Ovary (tissue), 9 donors: Measurements from ENCODE around the gene DIDO1. TPM values are rescaled to one million over a fixed set of nuclear protein-coding genes. Genes with fewer than 3 reads are reported as not detected.

Source experiments
- DNase-seq, 5 donors: peaks; one replicate each; pipeline ENCODE4 v3.0.0-alpha.2; 2019 to 2020
- H3K27ac ChIP-seq, 2 donors: fragments of 200-600 bp; one replicate each; pipeline versions ENCODE4 v1.5.1 to v1.8.0; 2019 to 2022
- H3K27me3 ChIP-seq: fragments of 200-600 bp; one replicate; pipeline ENCODE4 v1.8.0; 2022
- H3K36me3 ChIP-seq: fragments of 200-600 bp; sonication (generic); one replicate; pipeline ENCODE4 v1.5.1; 2019
- H3K4me1 ChIP-seq: one replicate; pipeline ENCODE4 v1.8.1; 2013; ENCODE audit warnings: mild to moderate bottlenecking, moderate library complexity; ENCODE audit not compliant: insufficient read depth
- H3K4me3 ChIP-seq: fragments of 200-600 bp; sonication (generic); one replicate; pipeline ENCODE4 v1.5.1; 2017
- H3K9me3 ChIP-seq, 2 donors: fragments of 200-600 bp in 1 of 2; sonication (generic) in 1 of 2; one replicate each; pipeline versions ENCODE4 v1.5.1 to v1.8.1; 2013 to 2019; ENCODE audit warnings: mild to moderate bottlenecking in 1 of 2, moderate library complexity in 1 of 2
- EP300 ChIP-seq: sonication (generic); formaldehyde crosslinking; IDR thresholded peaks from one replicate; pipeline ENCODE4 v1.6.1; 2017; ENCODE audit warnings: antibody characterized with exemption
- POLR2A ChIP-seq: fragments of 450-650 bp; IDR thresholded peaks from one replicate; pipeline ENCODE4 v1.6.1; 2017; ENCODE audit warnings: antibody characterized with exemption, mild to moderate bottlenecking, moderate library complexity
- WGBS, 3 donors: extraction: QIAGEN DNeasy Blood & Tissue Kit in 1 of 3; methylation state at CpG; one replicate each; pipeline versions ENCODE4 v1.1.5 to v1.1.7; 2013 to 2017; 5-methylcytosine and 5-hydroxymethylcytosine counted together
- intact Hi-C, 4 donors: fragments of 100-400 bp; cut with DNase I; formaldehyde crosslinking; loops; one replicate each; pipeline versions ENCODE4 v1.11.0 to v1.15.1; 2022 to 2023
- polyA plus RNA-seq, 2 donors: library from polyadenylated mRNA; stranded (reverse); fragments of 200-250 nt in 1 of 2; fragments of 350-450 nt in 1 of 2; fragmentation: Illumina TruSeq in 1 of 2; extraction: RNeasy Lipid Tissue Mini Kit (QIAGEN cat#74804) in 1 of 2; gene quantifications; one replicate each; pipeline ENCODE4 v1.2.3, GENCODE V29; 2013 to 2014
- total RNA-seq, 7 donors: library from RNA; depleted of rRNA in 2 of 7; stranded (reverse); fragments of >200 nt in 2 of 7; fragmentation: NEBNext Ultra II Directional in 3 of 7; extraction: Animal tissue kit (Norgen Biotek cat#: 25700) in 3 of 7; gene quantifications; one replicate each; pipeline versions ENCODE4 v1.1.0 to v1.2.4, GENCODE V29; 2016 to 2023
- TF ChIP-seq, protein P1 (sequence below), 3 donors: fragments of 450-650 bp in 2 of 3; fragments of 200-600 bp in 1 of 3; IDR thresholded peaks; one replicate each; pipeline versions ENCODE4 v1.5.1 to v1.8.0; 2016 to 2022; ENCODE audit warnings: antibody characterized with exemption in 3 of 3, mild to moderate bottlenecking in 1 of 3
- donor health status: DM: no; HTN: no; CAD: no; lungs with moderate emphysema.
- donor health status: DM: no; HTN: no; CAD: no.
- donor health status: Bipolar disorder and iron deficiency.
- donor health status: DM: yes; HTN: yes; CAD: no.
- donor health status: DM: no; HTN: no; CAD: no.
- donor health status: DM: yes; HTN: yes; CAD: no.

DIDO1 gene
- total and polyA plus RNA-seq, 9 donors = 42.9 to 82.2 (median 56.2) TPM

DNA sequence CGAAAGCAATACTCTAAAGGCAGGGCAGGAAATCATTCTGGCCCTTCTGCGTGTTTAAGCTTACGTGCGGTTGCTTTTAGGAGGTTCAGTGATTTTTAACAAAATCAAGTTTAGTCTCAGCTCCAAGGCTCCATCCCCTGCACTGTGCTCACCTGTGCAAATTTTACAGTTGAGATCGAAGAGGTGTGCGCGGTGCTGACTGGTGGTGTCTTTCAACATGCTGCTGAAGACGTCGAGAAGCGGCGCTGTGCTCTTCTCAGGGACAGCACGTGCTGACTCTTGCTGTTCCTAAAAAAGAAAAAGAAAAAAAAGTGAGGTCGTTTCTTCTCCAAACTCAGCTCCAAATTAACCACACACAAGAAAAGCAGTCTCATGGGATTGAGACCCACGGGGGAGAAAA, 32.0 kb downstream of the DIDO1 start:
- Histone ChIP-seq H3K27me3 (no peaks in the 10 kb centered on the region), H3K4me1 (no peaks in the 10 kb centered on the region), H3K36me3 (no peaks in the 10 kb centered on the region), H3K9me3 (no peaks in the 10 kb centered on the region), H3K4me3 (no peak overlapping the region), H3K27ac (no peak overlapping the region)
- WGBS, 3 donors = 89 to 92% (median 89%) methylated on average over 14 of the region's 14 CpGs
- no peak for DNase-seq
- intact Hi-C loops = no loop called here
- TF ChIP-seq, protein P1, sequence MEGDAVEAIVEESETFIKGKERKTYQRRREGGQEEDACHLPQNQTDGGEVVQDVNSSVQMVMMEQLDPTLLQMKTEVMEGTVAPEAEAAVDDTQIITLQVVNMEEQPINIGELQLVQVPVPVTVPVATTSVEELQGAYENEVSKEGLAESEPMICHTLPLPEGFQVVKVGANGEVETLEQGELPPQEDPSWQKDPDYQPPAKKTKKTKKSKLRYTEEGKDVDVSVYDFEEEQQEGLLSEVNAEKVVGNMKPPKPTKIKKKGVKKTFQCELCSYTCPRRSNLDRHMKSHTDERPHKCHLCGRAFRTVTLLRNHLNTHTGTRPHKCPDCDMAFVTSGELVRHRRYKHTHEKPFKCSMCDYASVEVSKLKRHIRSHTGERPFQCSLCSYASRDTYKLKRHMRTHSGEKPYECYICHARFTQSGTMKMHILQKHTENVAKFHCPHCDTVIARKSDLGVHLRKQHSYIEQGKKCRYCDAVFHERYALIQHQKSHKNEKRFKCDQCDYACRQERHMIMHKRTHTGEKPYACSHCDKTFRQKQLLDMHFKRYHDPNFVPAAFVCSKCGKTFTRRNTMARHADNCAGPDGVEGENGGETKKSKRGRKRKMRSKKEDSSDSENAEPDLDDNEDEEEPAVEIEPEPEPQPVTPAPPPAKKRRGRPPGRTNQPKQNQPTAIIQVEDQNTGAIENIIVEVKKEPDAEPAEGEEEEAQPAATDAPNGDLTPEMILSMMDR (IDR thresholded peaks at IDR 0.05) = no peak
- TF ChIP-seq POLR2A (no peak), EP300 (no peak)

DNA sequence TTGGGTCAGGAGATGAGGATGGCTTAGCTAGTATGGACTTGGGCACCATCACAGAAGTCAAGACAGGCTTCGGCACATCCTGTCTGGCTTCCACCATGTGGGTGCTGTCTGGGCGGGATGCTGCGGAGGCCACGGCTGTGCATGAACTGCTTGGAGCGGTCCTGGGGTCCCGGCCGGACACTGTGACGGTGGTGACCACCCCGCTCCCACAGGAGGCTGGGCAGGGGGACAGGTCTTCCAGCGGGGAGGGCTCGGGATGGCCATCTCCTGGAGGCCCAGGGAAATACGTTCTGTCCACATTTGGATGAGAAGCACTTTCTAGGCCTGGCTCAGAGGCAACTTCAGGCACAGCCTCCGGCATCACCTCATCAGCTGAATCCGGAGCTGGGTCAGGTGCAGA, 32.6 kb downstream of the DIDO1 start:
- Histone ChIP-seq H3K27ac (no peak overlapping the region), H3K36me3 (no peaks in the 10 kb centered on the region), H3K4me3 (no peak overlapping the region), H3K27me3 (no peaks in the 10 kb centered on the region), H3K9me3 (no peaks in the 10 kb centered on the region), H3K4me1 (no peaks in the 10 kb centered on the region)
- no peak for DNase-seq
- intact Hi-C loops = no loop called here
- WGBS, 3 donors = 88 to 93% (median 91%) methylated on average over 14 of the region's 14 CpGs
- TF ChIP-seq, protein P1 (IDR thresholded peaks at IDR 0.05) = no peak
- no peak for TF ChIP-seq EP300
- no peak for TF ChIP-seq POLR2A

DNA sequence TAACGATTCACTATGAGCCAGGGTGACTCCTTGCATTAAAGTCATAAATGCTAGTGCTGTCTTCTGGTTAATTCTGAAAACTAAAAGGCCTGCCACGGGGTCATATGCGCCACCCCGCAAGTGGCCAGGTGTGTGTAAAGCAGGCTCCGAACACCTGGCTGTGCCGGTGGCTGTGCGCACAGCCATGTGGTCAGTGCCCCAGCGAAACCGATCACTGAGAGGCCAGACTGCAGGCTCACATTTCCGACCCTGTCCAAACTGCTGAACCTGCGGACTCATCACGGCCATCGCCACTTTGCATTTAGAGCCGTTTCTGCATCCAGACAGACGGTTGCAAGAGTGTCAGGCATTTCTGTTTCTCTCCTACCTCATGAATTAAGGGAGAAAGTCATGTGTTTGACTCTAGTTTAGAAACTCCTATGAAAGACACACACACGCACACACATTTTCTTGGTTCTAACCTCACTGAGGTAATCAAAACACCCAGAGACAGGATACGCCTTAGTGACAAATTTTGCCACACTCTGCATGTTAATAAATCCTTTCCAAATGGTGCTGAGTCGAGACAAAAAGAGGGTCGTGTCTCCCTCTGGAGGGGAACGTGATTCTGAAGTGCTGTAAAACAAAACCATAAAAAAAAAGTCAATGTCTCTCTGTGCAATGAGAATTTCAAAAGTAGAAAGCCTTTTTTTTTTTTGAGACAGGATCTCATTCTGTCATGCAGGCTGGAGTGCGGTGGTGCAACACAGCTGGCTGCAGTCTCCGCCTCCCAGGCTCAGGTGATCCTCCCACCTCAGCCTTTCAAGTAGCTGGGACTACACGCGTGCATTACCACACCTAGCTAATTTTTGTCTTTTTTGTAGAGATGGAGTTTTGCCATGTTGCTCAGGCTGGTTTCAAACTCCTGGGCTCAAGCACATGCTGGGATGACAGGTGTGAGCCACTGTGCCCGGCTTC, 33.7 kb downstream of the DIDO1 start:
- intact Hi-C loops = no loop called here
- Histone ChIP-seq H3K9me3 (no peaks in the 10 kb centered on the region), H3K4me1 (no peaks in the 10 kb centered on the region), H3K27me3 (no peaks in the 10 kb centered on the region), H3K27ac (no peak overlapping the region), H3K36me3 (no peaks in the 10 kb centered on the region), H3K4me3 (no peak overlapping the region)
- TF ChIP-seq POLR2A = no peak
- TF ChIP-seq EP300 = no peak
- TF ChIP-seq, protein P1 (IDR thresholded peaks at IDR 0.05) = no peak
- DNase-seq = no peak
- WGBS, 3 donors = 86 to 87% (median 86%) methylated on average over 25 of the region's 25 CpGs

DNA sequence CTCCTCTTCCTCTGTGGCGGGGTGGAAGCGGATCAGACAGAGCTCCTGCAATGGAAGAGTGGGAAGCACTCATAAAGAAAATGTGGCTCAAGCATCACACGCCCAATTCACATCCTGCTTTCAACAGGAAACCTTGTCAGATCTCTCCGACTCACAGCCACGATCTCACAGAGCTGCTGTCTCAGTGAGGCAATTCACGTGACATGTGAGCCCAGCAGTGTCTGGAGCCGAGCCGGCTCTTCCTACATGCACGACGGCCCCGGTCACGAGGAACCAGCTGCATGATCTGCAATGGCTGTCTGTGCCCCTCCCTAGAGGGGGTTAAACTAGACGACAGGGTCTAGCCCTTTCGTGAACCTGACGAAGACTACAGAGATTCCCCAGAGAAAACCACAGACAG, 35.2 kb downstream of the DIDO1 start:
- Histone ChIP-seq H3K27me3 (no peaks in the 10 kb centered on the region), H3K4me1 (no peaks in the 10 kb centered on the region), H3K27ac (no peak overlapping the region), H3K36me3 (no peaks in the 10 kb centered on the region), H3K4me3 (no peak overlapping the region), H3K9me3 (no peaks in the 10 kb centered on the region)
- WGBS, 3 donors = 85 to 92% (median 87%) methylated on average over 15 of the region's 15 CpGs
- intact Hi-C loops = no loop called here
- DNase-seq = no peak
- no peak for TF ChIP-seq POLR2A
- no peak for TF ChIP-seq EP300
- TF ChIP-seq, protein P1 (IDR thresholded peaks at IDR 0.05) = no peak
